ENCODE data around the gene SORCS3. TPM values are rescaled to one million over a fixed set of nuclear protein-coding genes. Genes with fewer than 3 reads are reported as not detected.

Gene SORCS3
- polyA plus RNA-seq, 3 donors: not detected

DNA sequence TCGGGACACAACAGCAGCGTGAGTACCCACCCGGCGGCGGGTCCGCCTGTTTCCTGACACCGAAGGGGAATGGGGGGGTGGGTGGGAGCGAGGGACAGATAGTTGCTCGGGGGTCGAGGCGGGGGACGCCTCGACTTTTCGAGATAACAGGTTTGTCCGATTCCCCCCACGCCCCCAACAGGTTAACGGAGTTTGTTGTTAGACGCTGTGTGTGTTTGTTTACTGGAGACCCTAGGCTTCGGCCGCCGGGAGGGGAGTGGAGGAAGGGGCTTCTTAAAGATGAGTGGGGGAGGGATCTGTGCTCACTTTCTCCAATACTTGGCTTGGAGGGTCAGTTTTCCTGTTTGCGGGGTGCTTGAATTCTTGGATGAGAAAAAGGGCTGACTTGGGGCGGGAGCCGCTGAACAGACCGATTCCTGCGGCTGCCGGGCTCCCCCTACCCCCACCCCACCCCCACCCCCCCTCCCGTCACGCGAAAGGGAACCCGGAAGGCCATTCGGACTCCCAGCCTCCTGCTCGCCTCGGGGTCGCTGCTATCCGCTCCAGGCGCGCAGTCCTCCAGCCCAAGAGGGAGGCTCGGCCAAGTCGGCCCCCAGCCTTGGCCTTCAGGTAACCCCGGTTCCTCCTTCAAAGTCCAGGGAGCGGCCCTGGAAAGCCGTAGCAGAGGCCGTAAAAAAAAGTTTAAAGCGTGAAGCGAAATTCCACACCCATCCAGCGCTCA lies 1.0 kb downstream of the SORCS3 start:
- Histone ChIP-seq H3K4me2 (replicated peaks; ENCODE audit: extremely low read depth, low read length, poor library complexity, severe bottlenecking) (no peak overlapping the region), H3K9me3 (replicated peaks in 1 of 2; ENCODE audit: control insufficient read depth in 1 of 2, insufficient read depth in 1 of 2, low read length in 2 of 2) (peaks cover 0 to 10% of the 10 kb centered on the region in 2 donors), H2AFZ (ENCODE audit: insufficient read depth, low read depth, low read length, poor library complexity, severe bottlenecking) (no peak overlapping the region), H3K4me1 (ENCODE audit: control insufficient read depth in 1 of 2, insufficient read depth in 2 of 2, low read length in 2 of 2) (no peaks in the 10 kb centered on the region), H4K20me1 (ENCODE audit: insufficient read depth, low read length) (no peaks in the 10 kb centered on the region), H3K4me3 (replicated peaks in 1 of 3; ENCODE audit: low read depth in 2 of 3, low read length in 3 of 3) (no peak overlapping the region), H3K9ac (ENCODE audit: insufficient read depth, low read length, poor library complexity, severe bottlenecking) (no peak overlapping the region), H3K27me3 (ENCODE audit: control insufficient read depth in 2 of 2, insufficient read depth in 2 of 2, low read length in 2 of 2) (peaks cover 60 to 85% of the 10 kb centered on the region in 2 donors), H3K36me3 (replicated peaks in 1 of 2; ENCODE audit: control insufficient read depth in 1 of 2, insufficient read depth in 2 of 2, low read length in 2 of 2) (no peaks in the 10 kb centered on the region), H3K79me2 (ENCODE audit: insufficient read depth, low read length) (no peaks in the 10 kb centered on the region), H3K27ac (ENCODE audit: low read depth in 1 of 2, low read length in 2 of 2) (no peak overlapping the region)
- peak overlapping the region in 1 of 7 donors; percentile 33 for H3K27ac Mint-ChIP-seq
- peak overlapping the region in 1 of 2 donors; percentile 83 for H3K4me3 Mint-ChIP-seq
- peaks cover 70 to 92% (median 78%) of the 10 kb centered on the region in 3 donors for H3K27me3 Mint-ChIP-seq (ENCODE audit: low read depth in 3 of 3)
- intact Hi-C loops (cut with micrococcal nuclease): no loop called here
- DNase-seq: no peak
- H3K9me3 Mint-ChIP-seq: peaks cover 0 to 13% (median 4%) of the 10 kb centered on the region in 7 donors
- WGBS (ENCODE audit: insufficient coverage): under 1% methylated on average over 14 of the region's 47 CpGs
- no peaks in the 10 kb centered on the region for H3K36me3 Mint-ChIP-seq
- H3K4me1 Mint-ChIP-seq: peaks cover 3% of the 10 kb centered on the region
- TF ChIP-seq, protein P1, sequence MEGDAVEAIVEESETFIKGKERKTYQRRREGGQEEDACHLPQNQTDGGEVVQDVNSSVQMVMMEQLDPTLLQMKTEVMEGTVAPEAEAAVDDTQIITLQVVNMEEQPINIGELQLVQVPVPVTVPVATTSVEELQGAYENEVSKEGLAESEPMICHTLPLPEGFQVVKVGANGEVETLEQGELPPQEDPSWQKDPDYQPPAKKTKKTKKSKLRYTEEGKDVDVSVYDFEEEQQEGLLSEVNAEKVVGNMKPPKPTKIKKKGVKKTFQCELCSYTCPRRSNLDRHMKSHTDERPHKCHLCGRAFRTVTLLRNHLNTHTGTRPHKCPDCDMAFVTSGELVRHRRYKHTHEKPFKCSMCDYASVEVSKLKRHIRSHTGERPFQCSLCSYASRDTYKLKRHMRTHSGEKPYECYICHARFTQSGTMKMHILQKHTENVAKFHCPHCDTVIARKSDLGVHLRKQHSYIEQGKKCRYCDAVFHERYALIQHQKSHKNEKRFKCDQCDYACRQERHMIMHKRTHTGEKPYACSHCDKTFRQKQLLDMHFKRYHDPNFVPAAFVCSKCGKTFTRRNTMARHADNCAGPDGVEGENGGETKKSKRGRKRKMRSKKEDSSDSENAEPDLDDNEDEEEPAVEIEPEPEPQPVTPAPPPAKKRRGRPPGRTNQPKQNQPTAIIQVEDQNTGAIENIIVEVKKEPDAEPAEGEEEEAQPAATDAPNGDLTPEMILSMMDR (IDR thresholded peaks at IDR 0.05): no peak

DNA sequence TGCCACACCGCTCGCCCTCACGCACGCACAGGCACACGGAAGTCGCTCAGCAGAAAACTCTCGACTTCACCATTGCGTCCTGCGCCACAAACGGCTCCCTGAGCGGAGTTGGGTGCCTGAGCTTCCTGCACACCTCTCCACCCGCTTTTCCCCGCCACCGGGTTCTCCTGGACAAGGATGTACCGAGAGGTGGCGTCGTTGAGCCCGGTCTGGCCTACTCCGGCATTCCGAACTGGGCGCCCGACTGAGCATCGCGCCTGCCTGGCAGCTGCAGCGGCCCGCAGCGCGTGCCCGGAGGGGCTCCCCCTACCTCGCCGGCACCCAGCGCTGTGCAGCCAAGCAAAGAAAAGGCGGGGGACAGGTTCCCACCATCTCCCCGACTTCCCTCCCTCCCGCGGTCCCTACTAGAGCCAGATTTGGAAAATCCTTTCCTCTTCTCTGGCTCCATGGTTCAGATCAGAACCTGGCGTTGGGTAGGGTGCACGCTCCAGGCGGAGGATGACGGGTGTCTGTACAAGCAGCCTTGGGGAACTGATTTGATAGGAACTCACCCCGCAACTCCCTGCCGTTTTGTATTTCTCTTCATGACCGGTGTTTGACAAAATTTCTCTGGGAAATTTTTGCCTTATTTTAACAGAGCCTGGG lies 1.7 kb downstream of the SORCS3 start:
- H3K4me2 ChIP-seq (replicated peaks; ENCODE audit: extremely low read depth, low read length, poor library complexity, severe bottlenecking): no peak overlapping the region

More for the DNA sequence above, 1.7 kb downstream of the SORCS3 start:
- no peak overlapping the region for H3K27ac ChIP-seq (ENCODE audit: low read depth in 1 of 2, low read length in 2 of 2)
- no peak overlapping the region for H3K9ac ChIP-seq (ENCODE audit: insufficient read depth, low read length, poor library complexity, severe bottlenecking)
- intact Hi-C loops (cut with micrococcal nuclease): no loop called here
- H3K4me3 ChIP-seq (replicated peaks in 1 of 3; ENCODE audit: low read depth in 2 of 3, low read length in 3 of 3): no peak overlapping the region
- Mint-ChIP-seq H3K4me1 (peaks cover 3% of the 10 kb centered on the region), H3K9me3 (peaks cover 0 to 13% (median 4%) of the 10 kb centered on the region in 7 donors), H3K27me3 (ENCODE audit: low read depth in 3 of 3) (peaks cover 67 to 89% (median 78%) of the 10 kb centered on the region in 3 donors), H3K36me3 (no peaks in the 10 kb centered on the region), H3K4me3 (peak overlapping the region in 1 of 2 donors; percentile 83), H3K27ac (no peak overlapping the region)
- H2AFZ ChIP-seq (ENCODE audit: insufficient read depth, low read depth, low read length, poor library complexity, severe bottlenecking): no peak overlapping the region
- WGBS (ENCODE audit: insufficient coverage): 9% methylated on average over 41 of the region's 43 CpGs
- H3K36me3 ChIP-seq (replicated peaks in 1 of 2; ENCODE audit: control insufficient read depth in 1 of 2, insufficient read depth in 2 of 2, low read length in 2 of 2): no peaks in the 10 kb centered on the region
- peaks cover 0 to 10% of the 10 kb centered on the region in 2 donors for H3K9me3 ChIP-seq (replicated peaks in 1 of 2; ENCODE audit: control insufficient read depth in 1 of 2, insufficient read depth in 1 of 2, low read length in 2 of 2)
- H3K79me2 ChIP-seq (ENCODE audit: insufficient read depth, low read length): no peaks in the 10 kb centered on the region
- H3K4me1 ChIP-seq (ENCODE audit: control insufficient read depth in 1 of 2, insufficient read depth in 2 of 2, low read length in 2 of 2): no peaks in the 10 kb centered on the region
- H4K20me1 ChIP-seq (ENCODE audit: insufficient read depth, low read length): no peaks in the 10 kb centered on the region
- no peak for DNase-seq
- peaks cover 55 to 78% of the 10 kb centered on the region in 2 donors for H3K27me3 ChIP-seq (ENCODE audit: control insufficient read depth in 2 of 2, insufficient read depth in 2 of 2, low read length in 2 of 2)
- TF ChIP-seq, protein P1 (IDR thresholded peaks at IDR 0.05): no peak
